Measurements from ENCODE around the gene COL6A2.

GRCh38 chr21:46115441-46116188, 17.7 kb downstream of the COL6A2 start:
- TF ChIP-seq CTCF (conservative IDR thresholded peaks at IDR 0.05 in 1 of 2, IDR thresholded peaks at IDR 0.05 in 1 of 2; ENCODE audit: extremely low read depth in 1 of 2, insufficient read depth in 1 of 2, low read depth in 1 of 2, low read length in 2 of 2) (no peak), EZH2 (IDR thresholded peaks at IDR 0.05; ENCODE audit: borderline replicate concordance, low read length) (no peak)
